HG03039 (cell line): Measurements from ENCODE around the gene TMIGD2.
"Not testable (repeated sequence)": the region's sequence is repeated elsewhere in the genome, so short reads cannot be mapped to it uniquely, and the experiment has no call there.

ENCODE experiments used
- ATAC-seq: cut with Tn5 transposase; IDR thresholded peaks from one replicate; pipeline ENCODE4 v1.9.1; 2021; ENCODE audit warnings: mild to moderate bottlenecking, moderate library complexity; ENCODE audit not compliant: unreplicated experiment

The TMIGD2 gene

DNA sequence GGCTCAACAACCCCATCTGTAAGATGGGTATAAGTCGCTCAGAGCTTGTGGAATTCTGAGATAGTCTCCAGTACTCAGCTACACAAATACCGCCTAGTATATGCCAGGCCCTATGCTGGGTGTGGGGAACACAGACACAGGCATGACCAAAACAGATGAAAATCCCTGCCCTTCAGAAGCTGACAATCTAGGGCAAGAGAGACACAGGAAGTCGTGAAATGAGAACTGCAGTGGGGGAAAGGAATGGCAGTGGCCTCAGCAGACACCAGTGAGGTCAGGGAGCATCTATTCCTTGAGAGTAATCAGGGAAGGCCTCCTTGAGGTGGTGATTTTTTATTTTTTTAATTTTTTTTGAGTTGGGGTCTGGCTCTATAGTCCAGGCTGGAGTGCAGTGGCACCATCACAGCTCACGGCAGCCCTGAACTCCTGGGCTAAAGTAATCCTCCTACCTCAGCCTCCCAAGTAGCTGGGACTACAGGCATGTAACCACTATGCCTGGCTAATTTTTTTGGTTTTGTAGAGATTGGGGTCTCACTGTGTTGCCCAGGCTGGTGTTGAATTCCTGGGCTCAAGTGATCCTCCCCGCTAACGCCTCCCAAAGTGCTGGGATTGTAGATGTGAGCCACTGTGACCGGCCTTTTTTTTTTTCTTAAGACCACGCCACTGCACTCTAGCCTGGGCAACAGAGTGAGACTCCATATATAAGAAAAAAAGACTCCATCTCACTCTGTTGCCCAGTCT is 3.2 kb downstream of the TMIGD2 start:
- ATAC-seq: no peak

DNA sequence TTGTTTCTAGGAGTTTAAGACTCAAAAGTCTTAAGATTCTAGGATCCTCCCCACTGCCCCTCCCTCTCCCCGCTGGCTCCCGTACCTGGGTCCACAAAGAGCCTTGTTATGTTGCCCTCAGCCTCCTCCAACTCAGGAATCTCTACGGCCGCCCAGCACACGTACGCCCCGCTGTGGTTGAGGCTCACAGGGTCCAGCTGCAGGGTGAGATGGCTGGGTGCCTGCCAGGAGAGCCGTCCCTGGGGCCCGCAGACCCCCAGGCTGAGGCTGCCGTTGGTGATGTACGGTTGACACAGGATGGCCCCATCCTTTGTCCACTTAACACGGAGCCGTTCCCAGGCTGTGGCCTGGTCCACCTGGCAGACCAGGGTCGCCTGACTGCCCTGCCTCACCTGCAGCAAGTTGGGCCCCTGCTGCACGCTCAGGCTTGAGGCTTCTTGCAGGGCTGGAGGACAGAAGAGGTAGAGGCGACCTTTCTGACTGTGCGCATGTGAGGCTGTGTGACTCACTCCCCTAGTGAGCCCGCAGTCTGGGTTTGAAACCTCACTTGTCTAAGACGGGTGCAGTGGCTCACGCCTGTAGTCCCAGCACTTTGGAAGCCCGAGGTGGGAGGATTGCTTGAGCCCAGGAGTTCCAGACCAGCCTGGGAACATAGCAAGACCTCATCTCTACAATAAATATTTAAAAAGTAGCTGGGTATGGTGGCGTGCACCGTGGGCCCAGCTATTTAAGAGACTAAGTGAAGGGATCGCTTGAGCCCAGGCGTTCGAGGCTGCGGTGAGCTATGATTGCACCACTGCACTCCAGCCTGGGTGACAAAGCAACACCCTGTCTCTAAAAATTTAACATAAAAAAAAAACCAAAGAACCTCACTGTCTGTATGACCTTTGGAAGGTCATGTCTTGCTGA is 4.0 kb downstream of the TMIGD2 start:
- ATAC-seq: no peak

DNA sequence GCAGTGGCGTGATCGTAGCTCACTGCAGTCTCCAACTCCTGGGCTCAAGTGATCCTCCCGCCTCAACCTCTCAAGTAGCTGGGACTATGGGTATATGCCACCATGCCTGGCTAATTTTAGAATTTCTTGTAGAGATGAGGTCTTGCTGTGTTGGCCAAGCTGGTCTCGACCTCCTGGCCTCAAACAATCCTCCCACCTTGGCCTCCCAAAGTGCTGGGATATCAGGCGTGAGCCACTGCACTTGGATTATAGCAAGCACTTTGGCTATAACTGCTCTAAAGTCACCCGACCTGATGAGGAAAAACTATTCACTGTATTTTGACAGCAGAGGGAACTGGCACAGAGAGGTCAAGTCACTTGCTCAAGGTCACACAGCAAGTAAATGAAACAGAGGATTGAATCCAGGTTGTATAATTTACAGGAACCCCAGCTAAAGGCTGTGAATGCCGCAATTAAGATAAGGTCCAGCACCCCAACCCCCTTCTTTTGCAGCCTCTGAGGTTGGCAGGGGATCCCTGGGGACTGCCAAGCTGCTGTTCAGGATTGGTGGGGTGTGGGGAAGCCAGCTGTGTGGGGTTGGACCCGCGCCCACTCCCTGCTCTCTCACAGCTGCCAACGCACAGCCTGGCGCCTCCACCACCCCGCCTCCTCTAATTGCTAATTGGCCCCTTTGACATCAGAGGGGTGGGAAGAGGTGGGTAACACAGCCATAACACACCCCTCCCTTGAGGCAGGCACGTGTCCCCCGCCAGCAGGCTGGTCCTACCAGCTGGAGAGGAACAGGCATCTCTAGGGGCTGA is 6.0 kb downstream of the TMIGD2 start:
- no peak for ATAC-seq

DNA sequence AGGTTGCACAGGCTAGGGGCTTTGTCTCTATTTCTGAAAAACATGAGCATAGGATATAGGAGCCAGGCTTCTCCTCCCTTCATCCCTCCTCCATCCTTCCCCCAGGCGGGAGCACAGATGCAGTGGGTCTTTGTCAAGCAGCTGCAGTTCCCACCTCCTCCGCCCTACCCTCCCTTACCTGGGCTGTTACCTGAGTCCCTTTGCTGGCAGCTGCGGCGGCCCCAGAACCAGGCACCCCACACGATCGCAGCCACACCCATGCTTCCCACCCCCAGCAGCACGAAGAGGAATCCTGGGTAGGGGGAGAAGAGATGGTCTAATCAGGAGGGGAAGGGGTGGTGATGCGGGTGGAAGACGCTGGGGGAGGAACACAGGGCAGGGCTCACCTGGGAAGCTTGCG is 7.8 kb downstream of the TMIGD2 start:
- ATAC-seq: no peak

DNA sequence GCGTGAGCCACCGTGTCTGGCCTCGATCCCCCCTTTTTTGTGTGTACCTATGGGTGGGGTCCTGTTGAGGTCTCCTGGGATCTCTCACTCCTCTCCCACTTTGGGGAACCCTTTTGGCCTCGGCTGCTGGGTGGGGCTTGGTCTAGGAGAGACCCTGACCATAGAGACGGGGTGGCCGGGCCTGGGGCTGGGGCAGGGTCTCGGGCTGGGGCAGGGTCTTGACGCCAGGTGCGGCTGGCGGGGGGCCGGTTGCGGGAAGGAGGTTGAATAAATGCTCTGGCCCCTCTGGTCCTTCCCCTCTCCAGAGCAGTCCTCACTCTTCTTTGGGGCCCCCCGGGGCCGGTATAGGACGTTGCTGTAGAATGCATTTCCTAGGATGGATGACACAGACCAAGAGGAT is 9.7 kb downstream of the TMIGD2 start:
- ATAC-seq: no peak

DNA sequence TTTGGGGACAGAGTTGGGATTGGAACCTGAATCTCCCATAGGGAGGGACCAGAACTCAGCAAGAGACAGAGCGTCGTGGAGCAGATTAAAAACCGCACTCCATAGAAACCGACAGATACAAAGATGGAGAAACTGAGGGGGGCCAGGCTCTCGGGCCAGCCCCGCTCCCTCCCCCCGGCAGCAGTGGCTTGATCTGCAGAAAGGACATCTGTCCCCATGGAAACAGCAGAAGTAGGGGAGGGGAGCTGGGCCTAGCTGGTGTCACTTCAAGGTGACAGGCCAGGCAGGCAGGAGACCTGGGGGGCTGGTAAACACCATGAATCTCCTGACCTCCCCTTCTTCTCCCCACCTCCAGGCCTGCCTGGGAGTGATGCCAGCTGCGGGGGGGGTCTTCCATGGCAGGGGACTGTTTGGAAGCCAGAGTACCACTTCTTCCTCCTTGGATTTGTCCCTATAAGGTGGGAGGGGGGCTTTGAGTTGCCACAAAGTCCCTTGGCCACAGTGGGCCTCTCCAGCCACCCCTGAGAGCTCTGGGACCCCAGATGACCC is 10.9 kb downstream of the TMIGD2 start:
- no peak for ATAC-seq

DNA sequence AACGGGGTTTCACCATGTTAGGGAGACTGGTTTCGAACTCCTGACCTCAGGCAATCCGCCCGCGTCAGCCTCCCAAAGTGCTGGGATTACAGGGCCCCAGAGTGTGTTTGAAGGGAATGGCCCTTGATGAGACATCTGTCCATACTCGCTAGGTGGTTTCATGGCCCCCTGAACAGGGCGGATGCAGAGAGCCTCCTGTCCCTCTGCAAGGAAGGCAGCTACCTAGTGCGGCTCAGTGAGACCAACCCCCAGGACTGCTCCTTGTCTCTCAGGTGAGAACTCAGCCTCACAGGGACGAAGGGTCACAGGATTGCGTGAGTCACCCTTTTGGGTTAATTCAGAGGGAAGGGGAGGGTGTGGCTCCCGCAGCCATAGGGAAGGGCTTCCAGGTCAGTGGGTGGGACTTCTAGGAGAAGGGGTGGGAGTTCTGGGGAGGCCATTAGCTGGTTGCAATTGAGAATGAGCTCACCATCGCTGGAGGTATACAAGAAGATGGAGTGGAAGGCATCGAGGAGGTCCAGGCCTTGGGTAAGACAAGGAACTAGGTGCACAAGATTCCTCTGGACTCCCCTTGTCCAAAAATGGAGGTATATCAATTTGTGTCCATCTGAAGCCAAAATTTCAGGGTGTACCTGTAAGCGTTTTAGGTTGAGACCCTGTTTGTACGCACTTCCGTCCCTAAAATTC is 14.0 kb downstream of the TMIGD2 start:
- ATAC-seq: no peak

DNA sequence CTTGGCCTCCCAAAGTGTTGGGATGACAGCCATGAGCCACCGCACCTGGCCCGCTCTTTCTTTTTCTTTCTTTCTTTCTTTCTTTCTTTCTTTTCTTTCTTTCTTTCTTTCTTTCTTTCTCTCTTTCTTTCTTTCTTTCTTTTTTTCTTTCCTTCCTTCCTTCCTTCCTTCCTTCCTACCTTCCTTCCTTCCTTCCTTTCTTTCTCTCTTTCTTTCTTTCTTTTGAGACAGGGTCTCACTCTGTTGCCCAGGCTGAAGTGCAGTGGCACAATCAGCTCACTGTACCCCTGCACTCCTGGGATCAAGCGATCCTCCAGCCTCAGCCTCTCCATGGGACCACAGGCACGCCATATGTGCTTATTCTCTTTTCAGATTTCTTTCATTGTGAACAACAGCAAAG is 16.0 kb downstream of the TMIGD2 start:
- ATAC-seq: not testable (repeated sequence)

DNA sequence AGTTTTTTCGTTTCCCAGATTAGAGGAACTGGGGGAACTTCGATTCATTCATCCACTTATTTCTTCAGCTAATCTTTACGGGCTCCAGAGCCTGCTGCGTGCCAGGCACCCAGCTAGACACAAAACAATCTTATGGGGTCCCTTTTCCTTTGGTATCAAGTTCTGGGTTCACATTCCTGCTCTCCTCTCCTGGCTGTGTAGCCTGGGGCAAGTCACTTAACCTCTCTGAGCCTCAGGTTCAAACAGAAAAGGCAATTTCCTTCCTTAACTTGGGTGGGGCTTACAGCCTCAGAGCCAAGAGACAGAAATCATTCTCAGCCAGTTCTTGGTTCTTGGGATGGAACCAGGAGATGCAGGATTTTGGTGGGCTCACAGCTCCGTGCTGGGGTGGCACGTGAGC is 17.2 kb downstream of the TMIGD2 start:
- no peak for ATAC-seq

DNA sequence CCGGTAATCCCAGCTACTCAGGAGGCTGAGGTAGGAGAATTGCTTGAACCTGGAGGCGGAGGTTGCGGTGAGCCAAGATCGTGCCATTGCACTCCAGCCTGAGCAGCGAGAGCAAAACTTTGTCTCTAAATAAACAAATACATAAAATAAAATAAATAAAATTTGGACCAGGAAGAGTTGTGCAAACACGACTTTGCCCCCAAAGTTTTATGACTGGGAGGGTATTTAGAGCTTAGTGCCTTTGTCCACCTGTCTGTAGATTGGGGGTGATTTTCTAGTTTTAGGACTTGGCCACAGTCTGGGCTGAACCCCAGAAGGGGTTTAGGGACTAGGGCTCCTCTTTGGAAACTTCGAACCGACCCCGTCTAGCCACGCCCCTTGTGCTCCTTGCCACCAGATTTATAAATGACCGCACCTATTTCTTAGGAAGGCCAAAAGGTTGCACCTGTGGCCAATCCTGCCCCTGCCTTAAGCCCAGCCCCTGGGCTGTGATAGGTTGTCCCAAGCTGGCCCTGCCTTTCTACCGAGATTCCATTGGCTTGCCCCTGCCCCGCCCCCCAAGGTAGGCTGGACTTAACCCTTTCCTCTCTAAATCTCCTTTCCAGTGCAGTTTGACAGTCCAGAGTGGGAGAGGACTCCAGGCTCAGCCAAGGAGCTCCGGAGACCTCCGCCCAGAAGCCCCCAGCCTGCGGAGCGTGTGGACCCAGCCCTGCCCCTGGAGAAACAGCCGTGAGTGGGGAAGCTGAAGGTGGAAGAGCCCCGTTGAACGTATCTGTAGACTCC is 17.8 kb downstream of the TMIGD2 start:
- ATAC-seq: no peak

DNA sequence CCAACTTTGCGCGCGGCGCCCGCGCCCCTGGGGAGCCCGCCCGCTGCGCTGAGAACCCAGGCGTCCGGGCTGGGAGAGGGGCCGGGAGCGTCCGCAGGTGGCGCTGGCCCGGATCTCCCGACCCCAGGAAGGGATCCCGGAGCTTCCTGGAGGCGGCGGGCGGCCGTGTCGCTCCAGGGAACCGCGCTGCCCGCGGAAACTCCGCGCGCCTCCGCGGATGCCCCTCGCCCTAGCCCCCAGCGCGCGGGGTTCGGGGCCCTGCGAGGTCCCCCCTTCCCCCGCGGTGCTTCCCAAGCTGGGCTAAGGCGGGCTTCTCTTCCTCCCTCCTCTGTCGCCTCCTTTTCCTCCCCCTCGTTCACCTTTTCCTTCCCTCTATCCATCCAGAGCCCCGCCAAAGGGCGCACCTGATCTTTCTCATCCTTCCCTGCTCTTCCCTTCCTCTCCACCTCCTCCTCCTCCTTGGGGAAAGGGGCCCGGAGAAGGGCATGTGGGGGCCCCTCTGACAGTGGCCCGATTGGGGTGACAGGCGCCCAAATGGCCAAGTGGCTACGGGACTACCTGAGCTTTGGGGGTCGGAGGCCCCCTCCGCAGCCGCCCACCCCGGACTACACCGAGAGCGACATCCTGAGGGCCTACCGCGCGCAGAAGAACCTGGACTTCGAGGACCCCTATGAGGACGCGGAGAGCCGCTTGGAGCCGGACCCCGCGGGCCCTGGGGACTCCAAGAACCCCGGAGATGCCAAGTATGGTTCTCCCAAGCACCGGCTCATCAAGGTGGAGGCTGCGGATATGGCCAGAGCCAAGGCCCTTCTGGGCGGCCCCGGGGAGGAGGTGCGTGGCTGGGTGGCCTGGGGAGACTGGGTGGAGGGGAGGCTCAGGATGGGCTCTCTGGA is 22.4 kb downstream of the TMIGD2 start:
- no peak for ATAC-seq

DNA sequence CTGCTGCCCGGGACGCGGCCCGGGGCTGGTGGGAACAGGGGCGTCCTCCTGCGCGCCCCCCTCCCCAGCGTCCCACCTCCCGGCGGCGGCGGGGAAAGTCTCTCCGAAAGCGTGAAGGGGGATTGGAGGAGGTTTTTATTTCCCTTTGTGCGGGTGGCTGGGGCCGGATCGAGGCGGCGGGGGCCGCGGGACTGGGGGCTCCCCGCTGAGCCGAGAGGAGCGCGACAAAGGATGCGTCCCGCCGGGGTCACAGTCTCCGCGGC is 23.0 kb downstream of the TMIGD2 start:
- ATAC-seq: no peak

DNA sequence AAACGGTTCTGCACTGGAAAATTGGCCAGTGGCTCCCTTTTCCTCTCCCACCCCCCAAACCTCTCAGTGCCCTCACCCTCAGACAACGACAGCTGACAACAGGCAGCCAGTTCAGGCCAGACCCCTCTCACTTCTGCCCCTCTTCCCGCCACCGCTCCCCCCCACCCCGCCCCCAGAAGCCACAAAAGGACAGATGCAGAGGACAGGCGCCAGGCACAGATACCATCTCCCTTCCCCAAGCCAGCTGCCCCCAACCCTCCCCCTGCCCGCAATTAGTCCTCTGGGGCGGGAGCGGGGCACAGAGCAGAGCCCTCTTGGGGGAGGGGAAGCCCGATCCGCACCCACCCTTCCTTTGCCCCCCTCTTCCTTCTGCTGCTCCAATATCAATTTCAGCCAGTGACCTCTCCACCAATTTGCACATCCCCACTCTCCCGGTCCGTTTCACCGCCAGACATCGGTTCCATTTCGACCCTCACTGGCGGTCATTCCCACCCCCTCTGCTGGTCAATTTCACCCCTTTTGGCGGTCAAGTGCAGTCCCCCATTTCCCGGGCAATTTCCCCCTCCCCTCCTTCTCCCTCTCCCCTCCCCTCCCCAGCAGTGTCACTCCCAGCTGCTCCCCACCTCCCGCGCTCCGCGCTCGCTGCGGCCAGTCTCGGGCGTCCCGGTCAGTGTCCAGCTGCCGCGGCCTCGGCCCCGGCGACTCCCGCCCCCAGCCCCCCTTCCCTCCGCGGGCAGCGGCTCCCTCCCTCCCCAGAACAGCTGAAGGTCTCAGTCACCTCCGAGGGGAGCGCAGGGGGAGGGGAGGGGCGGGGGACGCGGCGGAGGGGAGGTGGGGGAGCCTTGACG is 23.5 kb downstream of the TMIGD2 start, which contains the start of gene SHD:
Gene SHD (plus strand): TSS at position 848 of the 848 bp plus-strand sequence. CDS start 798 bp downstream, outside the sequence.
- no peak for ATAC-seq

DNA sequence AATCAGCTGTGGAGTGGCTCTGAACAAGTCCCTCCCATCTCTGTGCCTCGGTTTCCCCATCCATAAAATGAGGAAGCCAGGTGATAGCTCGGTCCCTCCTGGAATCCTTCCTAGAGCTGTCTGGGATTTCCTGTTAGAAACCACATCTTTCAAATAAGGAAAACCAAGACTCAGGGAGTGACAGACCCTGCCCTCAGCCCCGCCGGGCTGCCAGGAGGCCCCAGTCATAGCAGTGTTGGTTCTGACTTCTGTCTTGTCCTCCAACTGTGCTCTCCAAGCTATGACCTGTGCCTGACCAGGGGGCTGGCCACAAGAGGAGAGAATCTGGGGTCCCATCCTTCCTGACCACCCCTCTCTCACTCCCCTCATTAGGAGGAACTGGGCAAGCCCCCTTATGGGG is 24.2 kb downstream of the TMIGD2 start:
- ATAC-seq: no peak

DNA sequence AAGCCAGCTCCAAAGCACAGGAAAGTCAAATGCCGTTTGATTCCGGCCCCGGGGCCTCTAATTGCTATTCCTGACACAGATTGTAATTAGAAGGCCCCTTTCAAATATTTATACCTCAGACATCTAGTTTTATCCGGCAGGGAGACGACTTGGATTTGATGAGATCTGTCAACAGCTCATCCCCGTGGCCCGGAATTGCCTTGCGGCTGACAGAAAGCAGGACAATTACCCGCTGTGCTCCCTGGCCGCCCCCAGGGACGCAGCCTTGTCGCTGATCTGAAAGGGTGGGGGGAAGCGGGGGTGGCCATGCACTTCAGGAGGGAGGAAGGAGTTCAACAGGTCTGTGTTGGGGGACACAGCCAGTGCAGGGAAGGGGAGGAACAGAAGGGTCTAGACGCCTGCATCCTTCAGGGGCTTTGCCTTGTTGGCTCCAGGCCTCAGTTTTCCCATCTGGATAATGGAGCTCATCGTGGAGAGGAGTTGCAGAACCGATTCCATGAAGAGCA is 24.9 kb downstream of the TMIGD2 start:
- ATAC-seq: no peak

DNA sequence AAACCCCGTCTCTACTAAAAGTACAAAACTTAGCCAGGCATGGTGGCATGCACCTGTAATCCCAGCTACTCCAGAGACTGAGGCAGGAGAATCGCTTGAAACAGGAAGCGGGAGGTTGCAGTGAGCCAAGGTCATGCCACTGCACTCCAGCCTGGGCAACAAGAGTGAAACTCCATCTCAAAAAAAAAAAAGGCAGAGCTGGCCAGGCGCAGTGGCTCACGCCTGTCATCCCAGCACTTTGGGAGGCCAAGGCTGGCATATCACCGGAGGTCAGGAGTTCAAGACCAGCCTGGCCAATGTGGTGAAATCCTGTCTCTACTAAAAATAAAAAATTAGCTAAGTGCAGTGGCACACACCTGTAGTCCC is 27.9 kb downstream of the TMIGD2 start:
- ATAC-seq: not testable (repeated sequence)

DNA sequence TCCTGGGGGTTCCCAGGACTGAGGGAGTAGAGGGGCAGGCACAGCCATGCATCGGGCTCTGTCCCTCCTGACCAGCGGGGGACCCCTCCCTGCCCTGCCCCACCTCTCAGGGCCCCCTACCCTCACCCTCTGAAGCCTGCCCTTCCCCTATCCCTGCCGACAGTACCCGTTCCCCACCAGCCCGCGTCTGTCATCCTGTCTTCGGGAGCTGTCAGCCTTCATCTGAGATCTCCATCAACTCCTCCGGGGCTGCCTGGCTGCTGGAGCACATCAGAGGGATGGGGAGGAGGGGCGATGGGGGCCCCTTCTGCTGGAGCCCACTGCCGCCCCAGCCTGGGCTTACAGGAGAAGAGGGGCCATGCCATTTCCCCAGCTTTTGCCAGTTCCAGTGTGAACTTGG is 29.3 kb downstream of the TMIGD2 start:
- ATAC-seq: no peak
